Measurements from ENCODE around the gene SHISA9.

DNA sequence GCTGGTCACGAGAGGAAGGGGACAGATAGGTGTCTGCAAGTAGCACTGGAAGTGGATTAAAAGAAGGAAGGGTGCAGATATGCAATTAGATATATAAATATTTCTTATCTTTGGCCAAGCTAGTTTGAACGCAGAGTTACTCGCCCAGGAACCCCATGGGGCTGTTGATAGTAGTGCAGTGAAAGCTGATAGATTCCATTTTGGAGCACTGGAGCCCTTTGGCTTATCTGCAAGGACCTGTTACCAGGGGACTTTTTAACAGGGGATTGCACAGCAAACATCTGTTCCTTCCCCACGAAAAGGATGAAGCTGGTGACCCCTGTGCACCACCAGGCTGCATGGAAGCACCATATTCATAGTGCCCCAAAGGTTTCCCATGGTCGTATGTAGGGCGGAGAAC is 218.7 kb downstream of the SHISA9 start:
- TF ChIP-seq ZNF274 (IDR thresholded peaks at IDR 0.05; ENCODE audit: low read depth, low read length) (no peak), SUZ12 (IDR thresholded peaks at IDR 0.05; ENCODE audit: extremely low read depth, insufficient read depth, insufficient read length) (no peak)
